HEK293 (cell line): ENCODE data around the gene MARK3.

Experiments
- CTCF ChIA-PET: fragments of 350-600 bp; formaldehyde crosslinking; extraction: SDS; loops from one replicate; lab custom pipeline; 2021; ENCODE audit warnings: antibody characterized with exemption; lab: Yijun Ruan, JAX
- POLR2A ChIA-PET: fragments of 300-600 bp; formaldehyde crosslinking; extraction: SDS; loops from one replicate; lab custom pipeline; 2020; ENCODE audit warnings: antibody characterized with exemption, inconsistent platforms; lab: Yijun Ruan, JAX
- H3K27ac ChIP-seq: fragments of 200-500 bp; sonication (Bioruptor generic); 2 replicates; pipeline ENCODE4 v1.5.1; 2014; ENCODE audit warnings: low read depth, low read length, control low read depth, inconsistent platforms; ENCODE audit errors: extremely low read depth
- H3K36me3 ChIP-seq, 2 experiments: fragments of 200-500 bp in 1 of 2; sonication (Bioruptor generic) in 1 of 2; 1 replicate in 1 of 2; 2 replicates in 1 of 2; pipeline ENCODE4 v1.5.1; 2014 to 2017; ENCODE audit warnings: inconsistent platforms in 2 of 2, low read length in 2 of 2; ENCODE audit not compliant: control insufficient read depth in 2 of 2, insufficient read depth in 1 of 2
- H3K4me1 ChIP-seq: fragments of 200-500 bp; sonication (Bioruptor generic); 2 replicates; pipeline ENCODE4 v1.5.1; 2014; ENCODE audit warnings: mild to moderate bottlenecking, low read length, inconsistent platforms; ENCODE audit not compliant: control insufficient read depth, insufficient read depth
- H3K4me3 ChIP-seq: 2 replicates; pipeline ENCODE4 v1.5.1; 2011; ENCODE audit warnings: low read depth, mild to moderate bottlenecking, control low read depth, low read length, moderate library complexity
- H3K9me3 ChIP-seq: fragments of 200-500 bp; sonication (Bioruptor generic); 2 replicates; pipeline ENCODE4 v1.5.1; 2014; ENCODE audit warnings: low read depth, low read length, inconsistent platforms; ENCODE audit not compliant: control insufficient read depth, insufficient read depth
- GLIS2 ChIP-seq: fragments of 450-650 bp; formaldehyde crosslinking; IDR thresholded peaks from 2 replicates; pipeline ENCODE4 v1.5.1; 2016; ENCODE audit warnings: missing biosample characterization, missing genetic modification characterization
- HIC1 ChIP-seq: fragments of 450-650 bp; formaldehyde crosslinking; IDR thresholded peaks from 2 replicates; pipeline ENCODE4 v1.5.1; 2016; ENCODE audit warnings: missing biosample characterization, missing genetic modification characterization
- IKZF3 ChIP-seq: fragments of 450-650 bp; IDR thresholded peaks from 2 replicates; pipeline ENCODE4 v1.5.0; 2018; ENCODE audit warnings: missing biosample characterization, mild to moderate bottlenecking, missing genetic modification characterization, moderate library complexity
- KLF1 ChIP-seq: fragments of 450-650 bp; formaldehyde crosslinking; IDR thresholded peaks from 2 replicates; pipeline ENCODE4 v1.5.1; 2016; ENCODE audit warnings: missing biosample characterization, missing genetic modification characterization
- KLF8 ChIP-seq: fragments of 450-650 bp; formaldehyde crosslinking; IDR thresholded peaks from 2 replicates; pipeline ENCODE4 v1.5.1; 2016; ENCODE audit warnings: missing biosample characterization, missing genetic modification characterization
- PRDM4 ChIP-seq: fragments of 450-650 bp; formaldehyde crosslinking; IDR thresholded peaks from 2 replicates; pipeline ENCODE4 v1.5.1; 2017; ENCODE audit warnings: missing biosample characterization, missing genetic modification characterization
- SP2 ChIP-seq: fragments of 450-650 bp; formaldehyde crosslinking; IDR thresholded peaks from 2 replicates; pipeline ENCODE4 v1.5.1; 2016; ENCODE audit warnings: missing biosample characterization, missing genetic modification characterization
- ZBTB1 ChIP-seq: fragments of 450-650 bp; formaldehyde crosslinking; IDR thresholded peaks from 2 replicates; pipeline ENCODE4 v1.5.1; 2016; ENCODE audit warnings: missing biosample characterization, missing genetic modification characterization
- ZBTB6 ChIP-seq: fragments of 450-650 bp; formaldehyde crosslinking; IDR thresholded peaks from 2 replicates; pipeline ENCODE4 v1.5.1; 2017; ENCODE audit warnings: missing biosample characterization, missing genetic modification characterization
- ZBTB8A ChIP-seq: fragments of 450-650 bp; formaldehyde crosslinking; IDR thresholded peaks from 2 replicates; pipeline ENCODE4 v1.5.1; 2016; ENCODE audit warnings: missing biosample characterization, missing genetic modification characterization
- ZFHX2 ChIP-seq: fragments of 450-650 bp; formaldehyde crosslinking; conservative IDR thresholded peaks from 2 replicates; pipeline ENCODE4 v1.5.1; 2016; ENCODE audit warnings: missing biosample characterization, missing genetic modification characterization
- ZIC2 ChIP-seq: fragments of 450-650 bp; formaldehyde crosslinking; IDR thresholded peaks from 2 replicates; pipeline ENCODE4 v1.5.1; 2016; ENCODE audit warnings: missing biosample characterization, missing genetic modification characterization
- ZNF140 ChIP-seq: fragments of 450-650 bp; formaldehyde crosslinking; IDR thresholded peaks from 2 replicates; pipeline ENCODE4 v1.5.1; 2016; ENCODE audit warnings: missing biosample characterization, missing genetic modification characterization
- ZNF157 ChIP-seq: fragments of 450-650 bp; formaldehyde crosslinking; IDR thresholded peaks from 2 replicates; pipeline ENCODE4 v1.5.1; 2016; ENCODE audit warnings: missing biosample characterization, missing genetic modification characterization
- ZNF19 ChIP-seq: fragments of 450-650 bp; formaldehyde crosslinking; IDR thresholded peaks from 2 replicates; pipeline ENCODE4; 2016; ENCODE audit warnings: missing biosample characterization, missing genetic modification characterization, low read depth
- ZNF335 ChIP-seq: fragments of 450-650 bp; formaldehyde crosslinking; conservative IDR thresholded peaks from 2 replicates; pipeline ENCODE4 v1.5.1; 2016; ENCODE audit warnings: missing biosample characterization, missing genetic modification characterization
- ZNF341 ChIP-seq: fragments of 450-650 bp; formaldehyde crosslinking; IDR thresholded peaks from 2 replicates; pipeline ENCODE4; 2016; ENCODE audit warnings: low read depth, missing biosample characterization, missing genetic modification characterization
- ZNF529 ChIP-seq: fragments of 450-650 bp; formaldehyde crosslinking; IDR thresholded peaks from 2 replicates; pipeline ENCODE4 v1.5.1; 2017; ENCODE audit warnings: missing genetic modification characterization, missing biosample characterization; ENCODE audit not compliant: insufficient replicate concordance
- ZNF555 ChIP-seq: fragments of 450-650 bp; formaldehyde crosslinking; conservative IDR thresholded peaks from 2 replicates; pipeline ENCODE4 v1.5.1; 2017; ENCODE audit warnings: missing biosample characterization, mild to moderate bottlenecking, missing genetic modification characterization, inconsistent platforms
- ZNF561 ChIP-seq: fragments of 450-650 bp; IDR thresholded peaks from 2 replicates; pipeline ENCODE4 v1.5.1; 2018; ENCODE audit warnings: missing biosample characterization, missing genetic modification characterization, borderline replicate concordance
- ZNF600 ChIP-seq: fragments of 450-650 bp; formaldehyde crosslinking; IDR thresholded peaks from 2 replicates; pipeline ENCODE4 v1.5.1; 2016; ENCODE audit warnings: missing biosample characterization, missing genetic modification characterization
- ZNF624 ChIP-seq: fragments of 450-650 bp; formaldehyde crosslinking; IDR thresholded peaks from 2 replicates; pipeline ENCODE4 v1.5.1; 2017; ENCODE audit warnings: missing biosample characterization, missing genetic modification characterization
- ZSCAN18 ChIP-seq: fragments of 450-650 bp; formaldehyde crosslinking; IDR thresholded peaks from 2 replicates; pipeline ENCODE4 v1.5.1; 2016; ENCODE audit warnings: missing biosample characterization, missing genetic modification characterization

The MARK3 gene

GRCh38 chr14:103537175-103537990 lies 152.2 kb downstream of the MARK3 start:
- H3K27ac ChIP-seq, result no peak overlapping the region
- H3K36me3 ChIP-seq, result peaks cover 0 to 9% of the 10 kb centered on the region in 2 experiments; a peak in 1 of 3 replicates
- H3K4me1 ChIP-seq, result 0 out of 2 replicates have a peak, but pooled peaks cover 5% of the 10 kb centered on the region
- 0 out of 2 replicates have a peak, but pooled peaks have one; percentile 40 for TF ChIP-seq ZNF600 (tag by site-specific recombination)
- TF ChIP-seq ZNF341, result peak; percentile 24; the same call in 1 of the 2 replicates
- 0 out of 2 replicates have a peak, but pooled peaks have one; percentile 18 for TF ChIP-seq GLIS2
- TF ChIP-seq ZNF624 (tag by site-specific recombination), result no peak
- TF ChIP-seq KLF1 (tag by site-specific recombination), result peak; percentile 96
- ChIA-PET CTCF (interaction anchor here (0.6 kb wide), 1 partner anchor 369 kb away, joined by 3 read pairs; no protein-coding TSS in a partner anchor), POLR2A (interaction anchor here (0.6 to 1.2 kb wide), 3 partner anchors 16 to 436 kb away, joined by 3 to 5 read pairs (median 4); no protein-coding TSS in a partner anchor)
- no peaks in the 10 kb centered on the region for H3K9me3 ChIP-seq
- H3K4me3 ChIP-seq, result no peak overlapping the region

GRCh38 chr14:103538291-103539055 lies 153.3 kb downstream of the MARK3 start:
- Histone ChIP-seq H3K9me3 (no peaks in the 10 kb centered on the region), H3K4me1 (0 out of 2 replicates have a peak, but pooled peaks cover 5% of the 10 kb centered on the region), H3K36me3 (peaks cover 0 to 7% of the 10 kb centered on the region in 2 experiments; a peak in 1 of 3 replicates), H3K27ac (no peak overlapping the region), H3K4me3 (no peak overlapping the region)
- ChIA-PET POLR2A (interaction anchor here (0.7 to 4.9 kb wide), 3 partner anchors 16 to 20 kb away, joined by 3 to 24 read pairs (median 3); partner anchors contain the start of gene CKB), CTCF (interaction anchor here (1.3 kb wide), 1 partner anchor 20 kb away, joined by 3 read pairs; no protein-coding TSS in a partner anchor)
- TF ChIP-seq ZNF140 (tag by site-specific recombination) (no peak), ZNF555 (tag by site-specific recombination) (no peak), KLF8 (tag by site-specific recombination) (no peak), ZBTB1 (no peak), HIC1 (tag by site-specific recombination) (peak; percentile 51; the same call in 1 of the 2 replicates), ZNF19 (tag by site-specific recombination) (no peak), SP2 (tag by site-specific recombination) (peak; percentile 38), ZNF335 (tag by site-specific recombination) (no peak), ZIC2 (no peak), ZNF529 (tag by site-specific recombination) (no peak), ZFHX2 (tag by site-specific recombination) (peak; percentile 79), ZSCAN18 (tag by site-specific recombination) (no peak), IKZF3 (no peak), ZNF624 (tag by site-specific recombination) (no peak), ZNF157 (tag by site-specific recombination) (no peak), ZBTB8A (tag by site-specific recombination) (0 out of 2 replicates have a peak, but pooled peaks have one; percentile 27), ZNF561 (tag by site-specific recombination) (no peak), PRDM4 (tag by site-specific recombination) (no peak), ZBTB6 (no peak)
